Endothelial cell of umbilical vein (primary cell): ENCODE measurements around the gene SKI. TPM values are rescaled to one million over a fixed set of nuclear protein-coding genes. Genes with fewer than 3 reads are reported as not detected.

Experiments used
- BruUV-seq: library from RNA; stranded (reverse); fragments of 400-500 nt; replicated peaks from 2 replicates; lab custom pipeline; 2021; lab: Mats Ljungman, UMichigan
- CTCF ChIA-PET: fragments of 300-600, 350-600 bp; sonication (Branson Sonifier 250); formaldehyde crosslinking; loops from one replicate; lab custom pipeline; 2021; ENCODE audit warnings: antibody characterized with exemption, inconsistent platforms; lab: Charles Lee
- POLR2A ChIA-PET: fragments of 300-600, 350-600 bp; sonication (Branson Sonifier 250); formaldehyde crosslinking; loops from one replicate; lab custom pipeline; 2021; ENCODE audit warnings: antibody characterized with exemption, inconsistent platforms; lab: Charles Lee
- DNase-seq: peaks from one replicate; pipeline ENCODE4 v3.0.0-alpha.2; 2011; ENCODE audit warnings: low read depth, low spot score
- FAIRE-seq: peaks from 2 replicates; lab custom pipeline; 2011; peaks lifted over from hg19 to GRCh38; lab: Jason Lieb, UNC
- H2AFZ ChIP-seq: 2 replicates; pipeline ENCODE4 v1.6.0; 2012; ENCODE audit warnings: low read depth, low read length, control low read depth, inconsistent platforms
- H3K27ac ChIP-seq: 2 replicates; pipeline ENCODE4 v1.5.1; 2011; ENCODE audit warnings: low read depth, mild to moderate bottlenecking, control low read depth, low read length, moderate library complexity; ENCODE audit not compliant: insufficient read depth
- H3K27me3 ChIP-seq, 2 experiments: 2 replicates each; pipeline versions ENCODE4 v1.6.0 to v1.6.1; 2011; ENCODE audit warnings: low read length in 2 of 2, mixed read lengths in 1 of 2; ENCODE audit not compliant: control insufficient read depth in 2 of 2, insufficient read depth in 2 of 2
- H3K36me3 ChIP-seq, 2 experiments: 2 replicates in 1 of 2; 3 replicates in 1 of 2; pipeline ENCODE4 v1.5.1; 2011; ENCODE audit warnings: low read length in 2 of 2, mild to moderate bottlenecking in 1 of 2, moderate library complexity in 1 of 2; ENCODE audit not compliant: control insufficient read depth in 2 of 2, insufficient read depth in 2 of 2; ENCODE audit errors: extremely low read depth in 1 of 2
- H3K4me1 ChIP-seq: 3 replicates; pipeline ENCODE4 v1.5.1; 2011; ENCODE audit warnings: mild to moderate bottlenecking, low read length; ENCODE audit not compliant: control insufficient read depth, insufficient read depth; ENCODE audit errors: extremely low read depth
- H3K4me2 ChIP-seq: 2 replicates; pipeline ENCODE4 v1.6.1; 2011; ENCODE audit warnings: low read length, control low read depth, mixed read lengths; ENCODE audit not compliant: insufficient read depth
- H3K4me3 ChIP-seq, 3 experiments: fragments of 200-600 bp in 1 of 3; sonication (generic), shearing (Covaris generic) in 1 of 3; replicated peaks in 1 of 3; 2 replicates each; pipeline ENCODE4 v1.5.1; 2011 to 2016; ENCODE audit warnings: control low read depth in 3 of 3, low read length in 3 of 3, mild to moderate bottlenecking in 2 of 3, inconsistent platforms in 1 of 3, low read depth in 1 of 3, moderate library complexity in 1 of 3; ENCODE audit not compliant: insufficient read depth in 1 of 3
- H3K79me2 ChIP-seq: 2 replicates; pipeline ENCODE4 v1.6.0; 2012; ENCODE audit warnings: low read length, inconsistent platforms; ENCODE audit not compliant: control insufficient read depth, insufficient read depth
- H3K9ac ChIP-seq: replicated peaks from 2 replicates; pipeline ENCODE3; 2011; ENCODE audit warnings: low read length, control low read depth; ENCODE audit not compliant: insufficient read depth; ENCODE audit errors: extremely low read depth
- H3K9me1 ChIP-seq: replicated peaks from 3 replicates; pipeline ENCODE4 v1.6.0; 2011; ENCODE audit warnings: mild to moderate bottlenecking, low read length; ENCODE audit not compliant: control insufficient read depth, insufficient read depth; ENCODE audit errors: extremely low read depth
- H3K9me3 ChIP-seq: replicated peaks from 2 replicates; pipeline ENCODE4 v1.5.1; 2012; ENCODE audit warnings: low read length, inconsistent platforms; ENCODE audit not compliant: control insufficient read depth, insufficient read depth
- H4K20me1 ChIP-seq: replicated peaks from 2 replicates; pipeline ENCODE3; 2011; ENCODE audit warnings: mild to moderate bottlenecking, low read length; ENCODE audit not compliant: control insufficient read depth, insufficient read depth; ENCODE audit errors: extremely low read depth
- EZH2 ChIP-seq: IDR thresholded peaks from 2 replicates; pipeline ENCODE4 v1.6.1; 2012; ENCODE audit warnings: borderline replicate concordance, low read depth, mild to moderate bottlenecking, moderate library complexity, low read length, inconsistent platforms; ENCODE audit not compliant: severe bottlenecking
- FOS ChIP-seq: IDR thresholded peaks from 2 replicates; pipeline ENCODE4 v1.6.1; 2011; ENCODE audit warnings: mild to moderate bottlenecking, low read length, moderate library complexity, borderline replicate concordance; ENCODE audit not compliant: insufficient read depth
- GATA2 ChIP-seq: IDR thresholded peaks from 2 replicates; pipeline ENCODE4 v1.7.0; 2011; ENCODE audit warnings: low read depth, mild to moderate bottlenecking, moderate library complexity, mixed read lengths, low read length; ENCODE audit not compliant: insufficient read length, insufficient read depth
- JUN ChIP-seq: IDR thresholded peaks from 2 replicates; pipeline ENCODE4 v1.6.1; 2011; ENCODE audit warnings: borderline replicate concordance, low read depth; ENCODE audit not compliant: insufficient read length, insufficient read depth
- MYC ChIP-seq: IDR thresholded peaks from one replicate; pipeline ENCODE4 v1.6.1; 2011; ENCODE audit warnings: mild to moderate bottlenecking, low read depth, low read length
- POLR2A ChIP-seq: IDR thresholded peaks from 2 replicates; pipeline ENCODE4 v1.6.1; 2012; ENCODE audit warnings: low read depth, mild to moderate bottlenecking, control low read depth, low read length
- POLR2AphosphoS5 ChIP-seq: IDR thresholded peaks from 2 replicates; pipeline ENCODE4 v1.6.1; 2012; ENCODE audit warnings: low read depth, mild to moderate bottlenecking, control low read depth, low read length, moderate library complexity; ENCODE audit not compliant: insufficient read depth
- dilution Hi-C: fragments of 300-500 bp; cut with MboI; formaldehyde crosslinking; loops from one replicate; pipeline ENCODE4 v1.15.0; 2019; ENCODE audit warnings: low sequenced_read_pairs; ENCODE audit not compliant: extremely low pct_ligation_motif_present
- intact Hi-C: fragments of 100-400 bp; cut with micrococcal nuclease; formaldehyde crosslinking; loops from one replicate; pipeline ENCODE4 v1.10.0; 2022
- polyA plus RNA-seq, 4 experiments: library from polyadenylated mRNA; depleted of rRNA in 3 of 4; stranded (reverse) in 3 of 4; unstranded in 1 of 4; fragments of >200 nt; gene quantifications; 2 replicates each; pipeline versions ENCODE4 v1.2.1 to v1.2.3, GENCODE V29; 2011 to 2012; ENCODE audit warnings: missing spikeins in 1 of 4
- total RNA-seq: library from RNA; stranded (reverse); gene quantifications from 2 replicates; pipeline ENCODE4 v1.2.3, GENCODE V29; 2021
- TF ChIP-seq, protein P1 (sequence below): IDR thresholded peaks from 2 replicates; pipeline ENCODE4 v1.6.1; 2011; ENCODE audit not compliant: insufficient read depth, insufficient read length
- TF ChIP-seq, protein P2 (sequence below), 2 donors: IDR thresholded peaks; 1 replicate in 1 of 2; 2 replicates in 1 of 2; pipeline ENCODE4 v1.5.1; 2011; ENCODE audit warnings: low read length in 2 of 2, mild to moderate bottlenecking in 2 of 2, moderate library complexity in 2 of 2, control low read depth in 1 of 2, inconsistent platforms in 1 of 2, low read depth in 1 of 2; ENCODE audit not compliant: insufficient read depth in 1 of 2; ENCODE audit errors: extremely low read depth in 1 of 2

The SKI gene
- total and polyA plus RNA-seq, 2 donors (not counting 3 experiments of a cell fraction or from before 2014, with no cell fraction given): 11.6 to 80.3 TPM

DNA sequence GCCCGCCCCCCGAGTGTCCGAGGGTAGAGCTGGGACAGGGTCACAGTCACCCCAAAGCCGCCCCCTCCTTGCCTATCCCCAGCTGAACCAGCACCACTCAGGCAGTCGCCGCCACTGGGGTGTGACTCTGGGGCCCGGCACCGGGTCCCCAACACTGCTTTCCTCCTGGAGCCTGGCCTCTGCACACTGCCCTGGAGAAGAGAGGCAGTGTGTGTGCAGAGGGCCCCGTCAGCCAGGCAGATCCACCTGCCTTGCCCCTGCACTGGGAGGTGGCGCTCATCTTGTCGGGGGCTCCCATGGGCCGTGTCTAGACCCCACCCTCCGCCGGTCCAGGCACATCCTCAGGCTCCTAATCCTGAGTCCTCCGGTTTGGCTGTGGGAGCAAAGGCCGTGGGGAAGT, 49.2 kb upstream of the SKI start:
- Histone ChIP-seq H3K4me3 (no peak overlapping the region), H3K4me1 (no peaks in the 10 kb centered on the region), H3K9ac (no peak overlapping the region), H3K9me1 (no peaks in the 10 kb centered on the region), H3K27ac (no peak overlapping the region), H3K36me3 (no peaks in the 10 kb centered on the region), H4K20me1 (no peaks in the 10 kb centered on the region), H3K4me2 (no peak overlapping the region), H3K79me2 (no peaks in the 10 kb centered on the region), H2AFZ (no peak overlapping the region), H3K9me3 (no peaks in the 10 kb centered on the region), H3K27me3 (no peaks in the 10 kb centered on the region)
- dilution Hi-C loops (no loop called here), intact Hi-C loops (no loop called here)
- TF ChIP-seq GATA2 (no peak), MYC (no peak), JUN (no peak), POLR2A (no peak), EZH2 (no peak), FOS (no peak), POLR2AphosphoS5 (no peak)
- TF ChIP-seq, protein P1, sequence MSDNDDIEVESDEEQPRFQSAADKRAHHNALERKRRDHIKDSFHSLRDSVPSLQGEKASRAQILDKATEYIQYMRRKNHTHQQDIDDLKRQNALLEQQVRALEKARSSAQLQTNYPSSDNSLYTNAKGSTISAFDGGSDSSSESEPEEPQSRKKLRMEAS: no peak
- TF ChIP-seq, protein P2, sequence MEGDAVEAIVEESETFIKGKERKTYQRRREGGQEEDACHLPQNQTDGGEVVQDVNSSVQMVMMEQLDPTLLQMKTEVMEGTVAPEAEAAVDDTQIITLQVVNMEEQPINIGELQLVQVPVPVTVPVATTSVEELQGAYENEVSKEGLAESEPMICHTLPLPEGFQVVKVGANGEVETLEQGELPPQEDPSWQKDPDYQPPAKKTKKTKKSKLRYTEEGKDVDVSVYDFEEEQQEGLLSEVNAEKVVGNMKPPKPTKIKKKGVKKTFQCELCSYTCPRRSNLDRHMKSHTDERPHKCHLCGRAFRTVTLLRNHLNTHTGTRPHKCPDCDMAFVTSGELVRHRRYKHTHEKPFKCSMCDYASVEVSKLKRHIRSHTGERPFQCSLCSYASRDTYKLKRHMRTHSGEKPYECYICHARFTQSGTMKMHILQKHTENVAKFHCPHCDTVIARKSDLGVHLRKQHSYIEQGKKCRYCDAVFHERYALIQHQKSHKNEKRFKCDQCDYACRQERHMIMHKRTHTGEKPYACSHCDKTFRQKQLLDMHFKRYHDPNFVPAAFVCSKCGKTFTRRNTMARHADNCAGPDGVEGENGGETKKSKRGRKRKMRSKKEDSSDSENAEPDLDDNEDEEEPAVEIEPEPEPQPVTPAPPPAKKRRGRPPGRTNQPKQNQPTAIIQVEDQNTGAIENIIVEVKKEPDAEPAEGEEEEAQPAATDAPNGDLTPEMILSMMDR (IDR thresholded peaks at IDR 0.05; ENCODE audit: extremely low read depth in 1 of 2, insufficient read depth in 1 of 2, low read depth in 1 of 2, low read length in 2 of 2): no peak
- POLR2A ChIA-PET: no interaction called here
- no peak for DNase-seq
- no TSS peak for BruUV-seq
- CTCF ChIA-PET: no interaction called here
- FAIRE-seq: no peak
